Keratinocyte (primary cell): Measurements from ENCODE around the gene PSMD8. TPM values are rescaled to one million over a fixed set of nuclear protein-coding genes. Genes with fewer than 3 reads are reported as not detected.

Experiments
- DNase-seq: peaks from one replicate; pipeline ENCODE4 v3.0.0-alpha.2; 2011; ENCODE audit warnings: low read depth, missing footprints, low spot score
- FAIRE-seq: peaks from 2 replicates; lab custom pipeline; 2011; peaks lifted over from hg19 to GRCh38; lab: Jason Lieb, UNC
- H2AFZ ChIP-seq: 2 replicates; pipeline ENCODE4 v1.6.0; 2012; ENCODE audit warnings: low read length, control low read depth, inconsistent platforms; ENCODE audit not compliant: control insufficient read depth
- H3K27ac ChIP-seq: 2 replicates; pipeline ENCODE4 v1.5.1; 2011; ENCODE audit warnings: low read length; ENCODE audit not compliant: control insufficient read depth, insufficient read depth
- H3K27me3 ChIP-seq: 3 replicates; pipeline ENCODE4 v1.6.0; 2011; ENCODE audit warnings: low read length; ENCODE audit not compliant: control insufficient read depth, insufficient read depth; ENCODE audit errors: extremely low read depth
- H3K36me3 ChIP-seq, 2 experiments: 2 replicates in 1 of 2; 3 replicates in 1 of 2; pipeline ENCODE4 v1.5.1; 2011; ENCODE audit warnings: low read length in 2 of 2, mild to moderate bottlenecking in 1 of 2; ENCODE audit not compliant: control insufficient read depth in 2 of 2, insufficient read depth in 2 of 2; ENCODE audit errors: extremely low read depth in 1 of 2
- H3K4me1 ChIP-seq: 3 replicates; pipeline ENCODE4 v1.5.1; 2011; ENCODE audit warnings: low read length; ENCODE audit not compliant: control insufficient read depth, insufficient read depth; ENCODE audit errors: extremely low read depth
- H3K4me2 ChIP-seq: 3 replicates; pipeline ENCODE4 v1.6.0; 2011; ENCODE audit warnings: low read depth, low read length; ENCODE audit not compliant: control insufficient read depth, insufficient read depth; ENCODE audit errors: extremely low read depth
- H3K4me3 ChIP-seq, 3 experiments: fragments of 200-600 bp in 1 of 3; sonication (generic) in 1 of 3; 2 replicates in 2 of 3; 3 replicates in 1 of 3; pipeline ENCODE4 v1.5.1; 2011 to 2016; ENCODE audit warnings: low read length in 3 of 3, mild to moderate bottlenecking in 3 of 3, control low read depth in 2 of 3, inconsistent platforms in 1 of 3, low read depth in 1 of 3, mixed read lengths in 1 of 3, mixed run types in 1 of 3, moderate library complexity in 1 of 3; ENCODE audit not compliant: control insufficient read depth in 2 of 3, insufficient read depth in 2 of 3; ENCODE audit errors: extremely low read depth in 1 of 3
- H3K79me2 ChIP-seq: 2 replicates; pipeline ENCODE4 v1.6.0; 2012; ENCODE audit warnings: low read length; ENCODE audit not compliant: control insufficient read depth, insufficient read depth
- H3K9ac ChIP-seq: 3 replicates; pipeline ENCODE4 v1.6.0; 2011; ENCODE audit warnings: low read length; ENCODE audit not compliant: control insufficient read depth, insufficient read depth; ENCODE audit errors: extremely low read depth
- H3K9me1 ChIP-seq: 3 replicates; pipeline ENCODE4 v1.6.0; 2011; ENCODE audit warnings: low read length; ENCODE audit not compliant: control insufficient read depth, insufficient read depth; ENCODE audit errors: extremely low read depth
- H3K9me3 ChIP-seq: 2 replicates; pipeline ENCODE4 v1.5.1; 2012; ENCODE audit warnings: low read depth, low read length; ENCODE audit not compliant: control insufficient read depth
- H4K20me1 ChIP-seq: 3 replicates; pipeline ENCODE4 v1.6.0; 2011; ENCODE audit warnings: low read length; ENCODE audit not compliant: control insufficient read depth, insufficient read depth; ENCODE audit errors: extremely low read depth
- CTCF ChIP-seq, 3 experiments: IDR thresholded peaks in 1 of 3; conservative IDR thresholded peaks in 1 of 3; optimal IDR thresholded peaks in 1 of 3; 2 replicates in 2 of 3; 3 replicates in 1 of 3; pipeline versions ENCODE3 to v1.5.1; 2011; ENCODE audit warnings: low read length in 3 of 3, mild to moderate bottlenecking in 3 of 3, moderate library complexity in 2 of 3, control low read depth in 1 of 3, inconsistent platforms in 1 of 3; ENCODE audit not compliant: insufficient read depth in 2 of 3; ENCODE audit errors: extremely low read depth in 1 of 3
- EZH2 ChIP-seq: IDR thresholded peaks from one replicate; pipeline ENCODE4 v1.6.1; 2012; ENCODE audit warnings: inconsistent platforms, mild to moderate bottlenecking, low read length, moderate library complexity
- dilution Hi-C: fragments of 300-500 bp; cut with MboI; formaldehyde crosslinking; loops from one replicate; pipeline ENCODE4 v1.7.0; 2020; ENCODE audit warnings: low sequenced_read_pairs; ENCODE audit not compliant: extremely low pct_ligation_motif_present
- polyA plus RNA-seq, 5 experiments: library from polyadenylated mRNA; depleted of rRNA in 3 of 5; stranded (reverse) in 3 of 5; stranded (forward) in 1 of 5; unstranded in 1 of 5; fragments of >200 nt; gene quantifications; 1 replicate in 1 of 5; 2 replicates in 3 of 5; 3 replicates in 1 of 5; pipeline versions ENCODE4 v1.2.1 to v1.2.3, GENCODE V29; 2011 to 2012; ENCODE audit warnings: missing spikeins in 2 of 5, low read depth in 1 of 5, low replicate concordance in 1 of 5

Gene PSMD8
- polyA plus RNA-seq, 1 donor (not counting 4 experiments of a cell fraction or from before 2014, with no cell fraction given), result 346 TPM

GRCh38 chr19:38340927-38341326, 33.4 kb upstream of the PSMD8 start:
- no peaks in the 10 kb centered on the region for H3K27me3 ChIP-seq
- H3K4me2 ChIP-seq, result no peak overlapping the region
- TF ChIP-seq CTCF (optimal IDR thresholded peaks at IDR 0.05 in 1 of 3, IDR thresholded peaks at IDR 0.05 in 1 of 3, conservative IDR thresholded peaks at IDR 0.05 in 1 of 3; ENCODE audit: extremely low read depth in 1 of 3, insufficient read depth in 2 of 3, low read length in 3 of 3) (no peak), EZH2 (no peak)
- no peak overlapping the region for H3K4me3 ChIP-seq
- H3K9me3 ChIP-seq, result no peaks in the 10 kb centered on the region
- no peak for DNase-seq
- FAIRE-seq, result no peak
- no peaks in the 10 kb centered on the region for H3K79me2 ChIP-seq
- no peak overlapping the region for H2AFZ ChIP-seq
- no peak overlapping the region for H3K9ac ChIP-seq
- H3K9me1 ChIP-seq, result no peaks in the 10 kb centered on the region
- dilution Hi-C loops, result no loop called here
- no peaks in the 10 kb centered on the region for H3K36me3 ChIP-seq
- H3K27ac ChIP-seq, result no peak overlapping the region
- H3K4me1 ChIP-seq, result peaks cover 18% of the 10 kb centered on the region
- H4K20me1 ChIP-seq, result no peaks in the 10 kb centered on the region

- Histone ChIP-seq H3K4me2 (no peak overlapping the region), H3K79me2 (no peaks in the 10 kb centered on the region), H3K9me1 (no peaks in the 10 kb centered on the region), H3K4me1 (peaks cover 6% of the 10 kb centered on the region), H3K27ac (no peak overlapping the region), H3K9ac (no peak overlapping the region), H3K36me3 (no peaks in the 10 kb centered on the region), H2AFZ (no peak overlapping the region), H3K9me3 (no peaks in the 10 kb centered on the region), H4K20me1 (no peaks in the 10 kb centered on the region), H3K27me3 (no peaks in the 10 kb centered on the region), H3K4me3 (no peak overlapping the region)
- DNase-seq, result no peak
- dilution Hi-C loops, result no loop called here
- FAIRE-seq, result no peak
- TF ChIP-seq CTCF (optimal IDR thresholded peaks at IDR 0.05 in 1 of 3, IDR thresholded peaks at IDR 0.05 in 1 of 3, conservative IDR thresholded peaks at IDR 0.05 in 1 of 3; ENCODE audit: extremely low read depth in 1 of 3, insufficient read depth in 2 of 3, low read length in 3 of 3) (no peak), EZH2 (no peak)
Measured at GRCh38 chr19:38346837-38347236, 27.5 kb upstream of the PSMD8 start.
